Measurements from ENCODE around the gene IRF2.

The IRF2 gene

DNA sequence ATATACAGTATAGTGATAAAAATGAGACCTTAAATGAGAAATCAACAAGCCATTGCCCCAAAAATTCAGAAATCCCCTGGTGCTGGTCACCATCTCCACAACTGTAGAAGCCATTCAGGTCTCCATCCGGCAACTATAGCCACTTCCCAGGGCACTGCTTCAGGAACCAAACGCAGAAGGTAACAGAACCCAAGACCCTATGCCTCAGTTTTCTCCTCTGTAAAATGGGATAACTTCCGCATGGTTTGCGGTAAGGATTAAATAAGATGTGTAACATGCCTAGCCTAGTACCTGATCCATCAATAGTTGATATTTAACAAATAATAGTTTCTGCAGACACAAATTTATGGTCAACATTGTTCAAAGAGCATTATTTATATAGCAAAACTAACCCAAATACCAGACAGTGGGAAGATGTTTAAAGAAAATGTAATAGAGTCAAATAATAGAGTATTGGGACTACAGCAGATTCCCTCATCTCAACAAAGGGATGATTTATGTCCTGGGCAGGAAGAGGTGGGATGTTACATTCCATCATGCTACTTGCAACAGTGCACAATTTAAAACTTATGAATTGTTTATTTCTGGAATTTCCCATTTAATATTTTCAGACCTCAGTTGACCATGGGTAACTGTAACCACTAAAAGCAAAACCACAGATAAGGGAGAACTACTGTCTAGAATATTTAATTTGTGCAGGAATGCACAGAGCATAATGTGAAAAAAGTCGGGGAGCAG, 30.0 kb downstream of the IRF2 start:
- H3K27ac ChIP-seq, result no peak overlapping the region
- TF ChIP-seq CTCF (IDR thresholded peaks at IDR 0.05), result no peak
- no peak for TF ChIP-seq ZFX (IDR thresholded peaks at IDR 0.05; ENCODE audit: borderline replicate concordance)

DNA sequence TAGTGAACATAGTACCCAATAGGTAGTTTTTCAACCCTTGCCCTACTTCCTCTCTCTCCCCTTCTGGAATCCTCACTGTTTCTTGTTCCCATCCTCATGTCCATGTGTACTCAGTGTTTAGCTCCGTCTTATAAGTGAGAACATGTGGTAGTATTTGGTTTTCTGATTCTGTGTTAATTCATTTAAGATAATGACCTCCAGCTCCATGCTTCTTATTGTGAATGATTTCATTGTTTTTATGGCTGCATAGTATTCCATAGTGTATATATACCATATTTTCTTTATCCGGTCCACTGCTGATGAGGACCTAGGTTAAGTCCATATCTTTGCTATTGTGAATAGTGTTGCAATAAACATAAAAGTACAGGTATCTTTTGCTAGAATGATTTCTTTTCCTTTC, 31.0 kb downstream of the IRF2 start:
- no peak overlapping the region for H3K27ac ChIP-seq
- TF ChIP-seq ZFX (IDR thresholded peaks at IDR 0.05; ENCODE audit: borderline replicate concordance), result no peak
- no peak for TF ChIP-seq CTCF (IDR thresholded peaks at IDR 0.05)

- TF ChIP-seq CTCF (IDR thresholded peaks at IDR 0.05) (no peak), ZFX (IDR thresholded peaks at IDR 0.05; ENCODE audit: borderline replicate concordance) (no peak)
- no peak overlapping the region for H3K27ac ChIP-seq
Observed at GRCh38 chr4:184442314-184442635, 32.1 kb downstream of the IRF2 start.

DNA sequence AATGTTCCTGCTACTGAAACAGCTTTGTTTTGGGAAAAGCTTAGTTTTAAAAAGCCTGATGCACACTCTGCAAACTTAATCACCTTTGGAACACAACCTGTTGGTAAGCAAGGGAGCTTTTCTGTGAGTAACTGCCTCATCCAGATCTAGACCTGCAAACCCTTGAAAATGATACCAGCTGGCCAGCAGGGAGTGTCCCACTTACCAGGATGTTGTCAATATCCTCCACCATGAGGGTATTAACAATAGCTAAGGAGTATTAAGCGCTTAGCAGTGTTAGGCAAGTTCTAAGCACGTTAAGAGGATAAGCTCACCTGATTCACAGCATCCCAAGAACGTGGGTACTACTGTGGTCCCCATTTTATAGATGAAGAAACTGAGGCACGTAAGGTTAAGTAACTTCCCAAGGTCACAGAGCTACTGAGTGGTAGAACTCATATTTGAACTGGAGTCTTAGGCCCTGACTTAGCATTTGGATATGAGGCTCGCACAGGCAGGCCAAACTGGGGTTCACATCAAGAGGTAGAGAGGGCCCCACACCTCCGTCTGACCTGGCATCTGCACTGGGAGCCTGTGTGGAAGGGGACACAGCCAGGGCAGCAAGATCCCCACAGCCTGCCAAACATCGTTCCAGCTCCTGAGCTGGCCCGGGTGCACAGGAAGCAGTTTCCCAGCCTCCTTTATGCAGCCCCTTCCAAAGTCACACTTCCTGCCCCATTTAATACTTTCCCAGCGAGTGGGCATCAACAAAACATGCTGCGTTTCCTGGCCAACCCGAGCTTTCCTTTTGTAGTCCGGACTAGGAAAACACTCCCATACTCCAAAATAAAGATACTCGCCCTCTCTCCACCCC, 32.7 kb downstream of the IRF2 start:
- no peak for TF ChIP-seq CTCF (IDR thresholded peaks at IDR 0.05)
- no peak for TF ChIP-seq ZFX (IDR thresholded peaks at IDR 0.05; ENCODE audit: borderline replicate concordance)
- no peak overlapping the region for H3K27ac ChIP-seq

- TF ChIP-seq ZFX (IDR thresholded peaks at IDR 0.05; ENCODE audit: borderline replicate concordance) (no peak), CTCF (IDR thresholded peaks at IDR 0.05) (no peak)
Observed at GRCh38 chr4:184440595-184441358, 33.6 kb downstream of the IRF2 start.

DNA sequence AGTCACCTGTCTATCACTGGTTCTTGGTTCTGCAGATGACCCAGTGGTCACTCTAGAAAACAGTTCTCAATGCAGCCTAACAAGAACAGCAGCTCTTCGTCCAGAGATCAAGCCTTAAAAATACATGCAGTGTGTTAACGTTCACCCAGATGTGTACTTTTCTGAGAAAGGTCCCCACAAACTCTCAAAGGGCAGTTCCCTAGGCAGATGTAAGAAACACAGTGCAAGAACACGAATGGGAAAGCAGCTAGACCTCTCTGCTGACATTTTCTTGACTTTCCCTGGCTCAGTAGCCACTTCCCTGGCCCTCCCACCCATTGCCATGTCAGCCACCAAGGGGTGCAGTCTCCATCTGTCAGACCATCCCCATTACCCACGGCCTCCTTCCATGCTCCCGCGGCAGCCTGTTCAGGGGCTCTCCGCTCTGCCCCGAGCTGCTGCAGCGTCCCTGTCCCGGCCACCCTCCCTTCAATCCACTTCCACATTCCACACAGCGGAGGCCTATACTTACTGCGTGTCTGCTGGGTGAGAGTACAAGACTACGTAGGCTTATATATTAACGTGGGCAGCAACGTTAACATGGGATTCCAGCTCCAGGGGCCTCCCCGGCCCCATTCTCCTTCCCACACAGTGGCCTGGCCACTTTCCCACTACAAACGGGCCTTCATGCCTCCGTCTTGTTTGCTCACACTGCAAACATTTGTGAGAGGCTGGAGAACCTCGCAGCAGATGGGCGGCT, 34.3 kb downstream of the IRF2 start:
- TF ChIP-seq ZFX (IDR thresholded peaks at IDR 0.05; ENCODE audit: borderline replicate concordance), result no peak
- no peak for TF ChIP-seq CTCF (IDR thresholded peaks at IDR 0.05)
- no peak overlapping the region for H3K27ac ChIP-seq

More at GRCh38 chr4:184440595-184441358, 33.6 kb downstream of the IRF2 start:
- H3K27ac ChIP-seq, result no peak overlapping the region

All from 22Rv1 (cell line).